ENCODE results near the gene DCAF5. TPM values are rescaled to one million over a fixed set of nuclear protein-coding genes. Genes with fewer than 3 reads are reported as not detected.

DCAF5 gene
- total and polyA plus RNA-seq, 12 donors, result 19.9 to 48.0 (median 33.4) TPM

DNA sequence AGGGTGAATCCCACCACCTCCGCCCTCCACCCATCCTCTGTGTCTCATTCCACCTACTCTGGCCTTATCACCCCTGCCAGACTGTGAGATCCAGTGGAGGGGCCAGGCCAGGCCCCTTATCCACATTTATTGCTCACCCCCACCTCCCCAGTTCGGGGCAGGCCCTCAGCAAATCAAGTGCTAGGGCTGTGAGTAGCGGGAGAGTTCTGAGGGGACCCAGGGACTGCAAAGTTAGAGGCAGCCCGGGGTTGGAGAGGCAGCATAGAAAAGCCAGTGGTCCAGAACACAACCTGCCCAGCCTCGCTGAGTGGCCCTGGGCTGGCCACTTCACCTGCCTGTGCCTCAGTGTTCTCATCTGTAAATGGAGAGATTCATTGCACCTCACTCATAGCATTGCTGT lies 146.6 kb downstream of the DCAF5 start:
- WGBS, 4 donors, result 89 to 96% (median 95%) methylated on average over 5 of the region's 5 CpGs
- H3K4me3 ChIP-seq, result no peak overlapping the region
- H3K9me3 ChIP-seq (replicated peaks in 1 of 3), result no peaks in the 10 kb centered on the region
- peaks cover 0 to 10% of the 10 kb centered on the region in 2 donors for H3K4me1 ChIP-seq (replicated peaks in 1 of 2)
- no peaks in the 10 kb centered on the region for H3K27me3 ChIP-seq
- TF ChIP-seq POLR2A (IDR thresholded peaks at IDR 0.05) (no peak), CTCF (IDR thresholded peaks at IDR 0.05) (no peak)
- peak overlapping the region in 2 of 5 donors; percentile 55 to 74 for H3K27ac ChIP-seq
- H3K36me3 ChIP-seq (replicated peaks in 1 of 2), result no peaks in the 10 kb centered on the region
- DNase-seq, result no peak
- intact Hi-C loops (cut with DNase I), result no loop called here

GRCh38 chr14:69005432-69006148 lies 147.3 kb downstream of the DCAF5 start:
- Histone ChIP-seq H3K9me3 (replicated peaks in 1 of 3) (no peaks in the 10 kb centered on the region), H3K4me3 (no peak overlapping the region), H3K36me3 (replicated peaks in 1 of 2) (no peaks in the 10 kb centered on the region), H3K27me3 (no peaks in the 10 kb centered on the region), H3K4me1 (replicated peaks in 1 of 2) (peaks cover 0 to 10% of the 10 kb centered on the region in 2 donors), H3K27ac (peak overlapping the region in 2 of 5 donors; percentile 55 to 74)
- intact Hi-C loops (cut with DNase I), result no loop called here
- no peak for TF ChIP-seq POLR2A (IDR thresholded peaks at IDR 0.05)
- TF ChIP-seq CTCF (IDR thresholded peaks at IDR 0.05), result no peak
- peak; percentile 75 to 94 (median 87) for DNase-seq
- WGBS, 4 donors, result 40 to 50% (median 47%) methylated on average over 10 to 11 of the region's 11 CpGs

- TF ChIP-seq CTCF (IDR thresholded peaks at IDR 0.05) (no peak), POLR2A (IDR thresholded peaks at IDR 0.05) (no peak)
- no peaks in the 10 kb centered on the region for H3K36me3 ChIP-seq (replicated peaks in 1 of 2)
- intact Hi-C loops (cut with DNase I), result no loop called here
- WGBS, 4 donors, result 61 to 74% (median 72%) methylated on average over 7 of the region's 7 CpGs
- peaks cover 0 to 10% of the 10 kb centered on the region in 2 donors for H3K4me1 ChIP-seq (replicated peaks in 1 of 2)
- no peak for DNase-seq
- H3K27ac ChIP-seq, result no peak overlapping the region
- no peak overlapping the region for H3K4me3 ChIP-seq
- H3K27me3 ChIP-seq, result no peaks in the 10 kb centered on the region
- no peaks in the 10 kb centered on the region for H3K9me3 ChIP-seq (replicated peaks in 1 of 3)
Observed at GRCh38 chr14:69004731-69005431, 148.0 kb downstream of the DCAF5 start.

DNA sequence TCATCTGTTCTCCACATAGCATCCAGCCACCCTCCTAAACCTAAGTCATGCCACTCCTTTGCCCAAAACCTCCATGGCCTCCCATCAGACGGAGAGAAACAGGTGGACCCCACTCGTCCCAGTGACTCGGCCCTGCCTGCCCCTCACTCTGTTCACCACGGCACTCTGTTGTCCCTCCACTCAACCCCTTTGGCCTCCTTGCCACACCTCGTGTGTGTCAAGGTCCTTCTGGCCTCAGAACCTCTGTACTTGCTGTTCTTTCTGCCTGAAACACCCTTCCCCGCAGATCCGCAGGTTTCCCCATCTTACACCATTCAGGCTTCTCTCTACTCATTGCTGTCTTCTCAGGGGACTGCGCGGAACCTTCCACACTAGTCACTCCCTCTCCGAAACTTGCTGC lies 149.3 kb downstream of the DCAF5 start:
- TF ChIP-seq CTCF (IDR thresholded peaks at IDR 0.05), result no peak
- TF ChIP-seq POLR2A (IDR thresholded peaks at IDR 0.05), result no peak
- Histone ChIP-seq H3K4me1 (replicated peaks in 1 of 2) (peaks cover 0 to 10% of the 10 kb centered on the region in 2 donors), H3K9me3 (replicated peaks in 1 of 3) (no peaks in the 10 kb centered on the region), H3K27ac (no peak overlapping the region), H3K4me3 (no peak overlapping the region), H3K36me3 (replicated peaks in 1 of 2) (no peaks in the 10 kb centered on the region), H3K27me3 (no peaks in the 10 kb centered on the region)
- WGBS, 4 donors, result 82 to 86% (median 84%) methylated on average over 10 of the region's 10 CpGs
- intact Hi-C loops (cut with DNase I), result no loop called here
- no peak for DNase-seq
